GM12878 (cell line): ENCODE data around the gene PDZD7. TPM values are rescaled to one million over a fixed set of nuclear protein-coding genes. Genes with fewer than 3 reads are reported as not detected.

Source experiments
- ATAC-seq: fragments of 200-7000 bp; cut with Tn5 transposase; 3 replicates; pipeline ENCODE4 v1.9.1; 2020; ENCODE audit warnings: mild to moderate bottlenecking, moderate library complexity
- BruUV-seq: library from RNA; stranded (reverse); fragments of 400-500 nt; replicated peaks from 2 replicates; lab custom pipeline; 2021; lab: Mats Ljungman, UMichigan
- CTCF ChIA-PET: fragments of 300-600 bp; sonication (Branson Sonifier 250); formaldehyde crosslinking; extraction: SDS; loops from one replicate; lab custom pipeline; 2021; ENCODE audit warnings: inconsistent platforms; lab: Yijun Ruan, JAX
- POLR2A ChIA-PET: fragments of 350-600 bp; formaldehyde crosslinking; extraction: SDS; loops from one replicate; lab custom pipeline; 2021; ENCODE audit warnings: inconsistent platforms; lab: Charles Lee
- RAD21 ChIA-PET: fragments of 300-600 bp; sonication (Branson Sonifier 250); formaldehyde crosslinking; loops from one replicate; lab custom pipeline; 2023; ENCODE audit warnings: antibody characterized with exemption; ENCODE audit not compliant: unreplicated experiment; lab: Charles Lee
- SMC1A ChIA-PET: fragments of 300-600 bp; sonication (Branson Sonifier 250); formaldehyde crosslinking; loops from one replicate; lab custom pipeline; 2023; ENCODE audit not compliant: unreplicated experiment, uncharacterized antibody; lab: Charles Lee
- DNase-seq: peaks from one replicate; pipeline ENCODE4 v3.0.0-alpha.2; 2011; ENCODE audit warnings: low read depth, low spot score
- FAIRE-seq: peaks from 3 replicates; lab custom pipeline; 2011; peaks lifted over from hg19 to GRCh38; lab: Jason Lieb, UNC
- H2AFZ ChIP-seq: 2 replicates; pipeline ENCODE4 v1.6.0; 2011; ENCODE audit warnings: low read depth, low read length, control low read depth; ENCODE audit not compliant: control insufficient read depth
- H3K27ac ChIP-seq: 2 replicates; pipeline ENCODE4 v1.5.1; 2011; ENCODE audit warnings: control low read depth; ENCODE audit not compliant: control insufficient read depth, insufficient read depth
- H3K27me3 ChIP-seq, 2 experiments: replicated peaks in 1 of 2; 2 replicates each; pipeline versions ENCODE4 v1.6.0 to v1.6.1; 2011; ENCODE audit warnings: low read length in 1 of 2; ENCODE audit not compliant: control insufficient read depth in 2 of 2, insufficient read depth in 2 of 2
- H3K36me3 ChIP-seq, 2 experiments: 2 replicates each; pipeline ENCODE4 v1.5.1; 2011; ENCODE audit warnings: low read length in 1 of 2; ENCODE audit not compliant: control insufficient read depth in 2 of 2, insufficient read depth in 2 of 2
- H3K4me1 ChIP-seq: 2 replicates; pipeline ENCODE4 v1.6.1; 2011; ENCODE audit warnings: mild to moderate bottlenecking, low read length, moderate library complexity, mixed read lengths; ENCODE audit not compliant: control insufficient read depth, insufficient read depth
- H3K4me2 ChIP-seq: 2 replicates; pipeline ENCODE4 v1.6.0; 2011; ENCODE audit warnings: control low read depth; ENCODE audit not compliant: control insufficient read depth, insufficient read depth
- H3K4me3 ChIP-seq: fragments of 200-600 bp; sonication (generic); 2 replicates; pipeline ENCODE4 v1.5.1; 2016
- H3K79me2 ChIP-seq: 2 replicates; pipeline ENCODE4 v1.6.0; 2011; ENCODE audit warnings: low read length; ENCODE audit not compliant: control insufficient read depth, insufficient read depth
- H3K9ac ChIP-seq: 2 replicates; pipeline ENCODE4 v1.8.0; 2011; ENCODE audit warnings: low read length, control low read depth, mixed read lengths; ENCODE audit not compliant: control insufficient read depth, insufficient read depth
- H3K9me3 ChIP-seq: replicated peaks from 3 replicates; pipeline ENCODE4 v1.5.1; 2011; ENCODE audit warnings: mild to moderate bottlenecking, low read length; ENCODE audit not compliant: control insufficient read depth, insufficient read depth
- H4K20me1 ChIP-seq: 2 replicates; pipeline ENCODE4 v1.6.0; 2011; ENCODE audit not compliant: control insufficient read depth, insufficient read depth
- BACH1 ChIP-seq: fragments of 450-650 bp; IDR thresholded peaks from 2 replicates; pipeline ENCODE4 v1.6.1; 2017; ENCODE audit warnings: mild to moderate bottlenecking, borderline replicate concordance
- CREB1 ChIP-seq: IDR thresholded peaks from 2 replicates; pipeline ENCODE4 v1.6.1; 2012; ENCODE audit warnings: low read depth, mild to moderate bottlenecking, inconsistent platforms
- DPF2 ChIP-seq: fragments of 450-650 bp; IDR thresholded peaks from 2 replicates; pipeline ENCODE4 v1.6.1; 2017; ENCODE audit warnings: mild to moderate bottlenecking
- JUNB ChIP-seq: IDR thresholded peaks from 2 replicates; pipeline ENCODE4 v1.6.1; 2016; ENCODE audit warnings: antibody characterized with exemption, mild to moderate bottlenecking
- NR2F1 ChIP-seq: fragments of 450-650 bp; conservative IDR thresholded peaks from 2 replicates; pipeline ENCODE4 v1.6.1; 2017; ENCODE audit warnings: mild to moderate bottlenecking
- SPI1 ChIP-seq: IDR thresholded peaks from 2 replicates; pipeline ENCODE4 v1.6.1; 2011; ENCODE audit warnings: low read depth, mild to moderate bottlenecking, low read length, moderate library complexity, borderline replicate concordance; ENCODE audit not compliant: insufficient read depth
- YBX1 ChIP-seq: fragments of 450-650 bp; IDR thresholded peaks from 2 replicates; pipeline ENCODE4 v1.6.1; 2016; ENCODE audit warnings: antibody characterized with exemption
- ZZZ3 ChIP-seq: IDR thresholded peaks from 2 replicates; pipeline ENCODE4 v1.6.1; 2011; ENCODE audit warnings: low read depth; ENCODE audit not compliant: control insufficient read depth, insufficient read length
- WGBS: methylation state at CpG from one replicate; pipeline ENCODE4 v1.1.6; 2016; ENCODE audit warnings: low lambda C conversion rate; ENCODE audit not compliant: insufficient replicate concordance, insufficient coverage; ENCODE audit errors: missing lambda C conversion rate; 5-methylcytosine and 5-hydroxymethylcytosine counted together
- in situ Hi-C: fragments of 300-500 bp; cut with MboI; formaldehyde crosslinking; loops from 9 replicates; pipeline ENCODE4 v1.14.3; 2018; ENCODE audit warnings: mixed read lengths
- intact Hi-C: fragments of 100-400 bp; cut with micrococcal nuclease; formaldehyde crosslinking; loops from one replicate; pipeline ENCODE4 v1.14.2; 2022; ENCODE audit not compliant: unreplicated experiment
- polyA plus RNA-seq, 11 experiments: library from polyadenylated mRNA; depleted of rRNA in 4 of 11; unstranded in 6 of 11; stranded (reverse) in 5 of 11; fragments of >200 nt; fragmentation: Nextera tagmentation in 4 of 11; fragmentation: Illumina TruSeq in 1 of 11; extraction: Ambion mirVana in 4 of 11; extraction: Trizol in 1 of 11; gene quantifications; 1 replicate in 1 of 11; 2 replicates in 10 of 11; pipeline versions ENCODE4 v1.2.1 to v1.2.3, GENCODE V29; 2011 to 2016; ENCODE audit warnings: inconsistent platforms in 2 of 11, missing spikeins in 2 of 11, low read depth in 1 of 11
- total RNA-seq, 4 experiments: library from RNA; depleted of rRNA in 3 of 4; stranded (reverse); fragments of >200 nt in 3 of 4; fragmentation: Illumina TruSeq in 1 of 4; extraction: Trizol in 1 of 4; gene quantifications; 2 replicates each; pipeline versions ENCODE4 v1.2.1 to v1.2.3, GENCODE V29; 2013 to 2021
- TF ChIP-seq, protein P1 (sequence below): fragments of 450-650 bp; IDR thresholded peaks from 2 replicates; pipeline ENCODE4 v1.6.1; 2017; ENCODE audit warnings: antibody characterized with exemption, mild to moderate bottlenecking, moderate library complexity

The PDZD7 gene
- total and polyA plus RNA-seq, 10 of the 15 experiments (the other 5 are each of a cell fraction or from before 2014, with no cell fraction given), result 0.01 to 0.20 (median 0.03) TPM; not detected in 7

DNA sequence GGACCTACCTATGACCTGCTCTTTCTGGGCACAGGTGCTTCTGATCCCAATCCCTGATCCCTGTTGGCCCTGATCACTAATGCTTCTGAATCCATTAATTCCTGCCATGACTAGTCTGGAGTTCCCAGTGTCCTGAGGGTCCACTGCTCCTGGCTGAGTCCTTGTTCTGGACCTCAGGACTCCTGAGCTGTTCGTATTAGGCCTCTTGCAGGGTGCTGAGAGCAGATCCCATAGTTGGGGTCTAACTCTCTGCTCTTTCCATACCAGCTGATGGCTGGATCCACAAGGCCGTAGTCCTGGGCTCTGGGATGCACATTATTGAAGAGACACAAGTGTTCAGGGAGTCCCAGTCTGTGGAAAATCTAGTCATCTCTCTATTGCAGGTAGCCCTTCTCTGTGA lies 50.6 kb downstream of the PDZD7 start:
- intact Hi-C loops, result no loop called here
- SMC1A ChIA-PET, result no interaction called here
- 68% methylated on average over 2 of the region's 2 CpGs for WGBS
- in situ Hi-C loops, result no loop called here
- no peak overlapping the region for H2AFZ ChIP-seq
- peaks cover 0 to 3% of the 10 kb centered on the region in 2 experiments; a peak in 2 of 4 replicates for H3K36me3 ChIP-seq
- TF ChIP-seq CREB1, result no peak
- TF ChIP-seq, protein P1, sequence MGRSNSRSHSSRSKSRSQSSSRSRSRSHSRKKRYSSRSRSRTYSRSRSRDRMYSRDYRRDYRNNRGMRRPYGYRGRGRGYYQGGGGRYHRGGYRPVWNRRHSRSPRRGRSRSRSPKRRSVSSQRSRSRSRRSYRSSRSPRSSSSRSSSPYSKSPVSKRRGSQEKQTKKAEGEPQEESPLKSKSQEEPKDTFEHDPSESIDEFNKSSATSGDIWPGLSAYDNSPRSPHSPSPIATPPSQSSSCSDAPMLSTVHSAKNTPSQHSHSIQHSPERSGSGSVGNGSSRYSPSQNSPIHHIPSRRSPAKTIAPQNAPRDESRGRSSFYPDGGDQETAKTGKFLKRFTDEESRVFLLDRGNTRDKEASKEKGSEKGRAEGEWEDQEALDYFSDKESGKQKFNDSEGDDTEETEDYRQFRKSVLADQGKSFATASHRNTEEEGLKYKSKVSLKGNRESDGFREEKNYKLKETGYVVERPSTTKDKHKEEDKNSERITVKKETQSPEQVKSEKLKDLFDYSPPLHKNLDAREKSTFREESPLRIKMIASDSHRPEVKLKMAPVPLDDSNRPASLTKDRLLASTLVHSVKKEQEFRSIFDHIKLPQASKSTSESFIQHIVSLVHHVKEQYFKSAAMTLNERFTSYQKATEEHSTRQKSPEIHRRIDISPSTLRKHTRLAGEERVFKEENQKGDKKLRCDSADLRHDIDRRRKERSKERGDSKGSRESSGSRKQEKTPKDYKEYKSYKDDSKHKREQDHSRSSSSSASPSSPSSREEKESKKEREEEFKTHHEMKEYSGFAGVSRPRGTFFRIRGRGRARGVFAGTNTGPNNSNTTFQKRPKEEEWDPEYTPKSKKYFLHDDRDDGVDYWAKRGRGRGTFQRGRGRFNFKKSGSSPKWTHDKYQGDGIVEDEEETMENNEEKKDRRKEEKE, result no peak
- no peak for TF ChIP-seq YBX1
- no peak for TF ChIP-seq ZZZ3
- no peak for TF ChIP-seq JUNB
- TF ChIP-seq NR2F1, result no peak
- TF ChIP-seq DPF2, result no peak
- no peak for TF ChIP-seq BACH1
- no peak for TF ChIP-seq SPI1
- no peaks in the 10 kb centered on the region for H3K27me3 ChIP-seq
- no peak overlapping the region for H3K9ac ChIP-seq
- ATAC-seq (no peak), DNase-seq (no peak), FAIRE-seq (no peak)
- H3K4me3 ChIP-seq, result no peak overlapping the region
- RAD21 ChIA-PET, result no interaction called here
- no peaks in the 10 kb centered on the region for H3K9me3 ChIP-seq
- CTCF ChIA-PET, result interaction anchor here (1.9 kb wide), 1 partner anchor 34 kb away, joined by 6 read pairs; no protein-coding TSS in a partner anchor
- H3K4me2 ChIP-seq, result no peak overlapping the region
- H3K4me1 ChIP-seq, result 0 out of 2 replicates have a peak, but pooled peaks cover under 1% of the 10 kb centered on the region
- no peaks in the 10 kb centered on the region for H4K20me1 ChIP-seq
- BruUV-seq, result no TSS peak
- H3K27ac ChIP-seq, result no peak overlapping the region
- POLR2A ChIA-PET, result interaction anchor here (0.5 kb wide), 1 partner anchor 535 kb away, joined by 3 read pairs; no protein-coding TSS in a partner anchor
- no peaks in the 10 kb centered on the region for H3K79me2 ChIP-seq
